Measurements from ENCODE around the gene PIK3C3. TPM values are rescaled to one million over a fixed set of nuclear protein-coding genes. Genes with fewer than 3 reads are reported as not detected.
"Not testable (repeated sequence)": the region's sequence is repeated elsewhere in the genome, so short reads cannot be mapped to it uniquely, and the experiment has no call there.

PIK3C3 gene
- total RNA-seq, 2 donors from 2014 or later, result 56.3 to 74.4 TPM

DNA sequence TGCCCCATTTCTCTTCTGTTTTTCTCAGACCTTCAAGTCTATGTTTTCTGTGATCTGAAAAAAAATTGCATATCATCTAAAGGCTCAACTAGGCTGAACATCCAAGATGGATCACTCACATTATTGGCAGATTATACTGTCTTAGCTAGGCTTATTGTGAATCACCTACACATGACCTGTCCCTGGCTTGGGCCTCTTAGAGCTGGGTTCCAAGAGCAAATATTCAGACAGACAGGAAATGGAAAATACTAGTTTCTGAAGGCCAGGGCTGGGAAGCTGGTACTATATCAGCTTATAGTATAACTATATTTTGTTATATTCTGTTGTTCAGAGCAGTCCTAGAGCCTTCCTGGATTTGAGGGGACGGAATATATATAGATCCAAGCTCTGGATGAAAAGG is 90.3 kb downstream of the PIK3C3 start:
- Mint-ChIP-seq H3K27me3 (no peaks in the 10 kb centered on the region), H3K9me3 (no peaks in the 10 kb centered on the region), H3K4me3 (no peak overlapping the region), H3K4me1 (ENCODE audit: low read depth in 2 of 2) (peaks cover 5 to 6% of the 10 kb centered on the region in 2 donors), H3K36me3 (peaks cover 9% of the 10 kb centered on the region), H3K27ac (no peak overlapping the region)
- DNase-seq (ENCODE audit: low spot score), result no peak
- ATAC-seq, result no peak

DNA sequence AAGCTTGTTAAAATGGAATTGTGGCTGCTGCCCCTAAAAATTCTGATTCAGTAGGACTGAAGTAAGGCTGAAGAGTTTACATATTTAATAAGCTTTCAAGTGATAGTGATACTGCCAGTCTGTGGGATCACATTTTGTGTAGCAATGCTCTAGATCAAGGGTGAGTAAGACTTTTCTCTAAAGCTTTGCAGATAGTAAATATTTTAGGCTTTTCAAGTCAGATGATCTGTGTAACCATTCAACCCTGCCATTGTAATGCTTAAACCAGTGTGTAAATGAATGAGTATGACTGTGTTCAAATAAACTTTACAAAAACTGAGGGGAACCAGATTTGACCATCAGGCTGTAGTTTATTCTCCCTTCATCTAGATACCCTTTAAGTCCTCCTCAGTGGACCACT is 92.7 kb downstream of the PIK3C3 start:
- peaks cover 5 to 10% of the 10 kb centered on the region in 2 donors for H3K4me1 Mint-ChIP-seq (ENCODE audit: low read depth in 2 of 2)

DNA sequence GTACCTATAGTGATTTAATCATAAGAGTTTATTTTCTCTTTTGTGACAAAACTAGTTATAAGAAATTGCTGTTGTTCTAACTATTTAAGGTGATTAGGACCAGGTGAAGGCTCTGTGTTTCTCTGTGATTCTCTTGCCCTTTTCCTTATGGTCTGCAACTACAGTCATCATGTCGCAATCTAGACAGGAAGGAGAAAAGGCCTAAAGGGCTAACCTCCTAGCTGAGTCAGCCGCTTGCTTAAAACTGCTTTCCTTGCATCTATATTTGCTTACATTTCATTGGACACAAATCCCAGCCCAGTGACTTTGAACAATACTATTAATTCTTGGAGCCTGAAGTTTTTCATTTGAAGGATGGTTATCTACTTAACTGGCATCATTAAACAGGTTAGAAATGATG is 93.1 kb downstream of the PIK3C3 start:
- ATAC-seq (peak in 1 of 2 donors; percentile 46), DNase-seq (ENCODE audit: low spot score) (no peak)
- H3K4me3 Mint-ChIP-seq, result no peak overlapping the region
- H3K27me3 Mint-ChIP-seq, result no peaks in the 10 kb centered on the region
- H3K36me3 Mint-ChIP-seq, result peaks cover 12% of the 10 kb centered on the region
- H3K4me1 Mint-ChIP-seq (ENCODE audit: low read depth in 2 of 2), result peaks cover 5 to 10% of the 10 kb centered on the region in 2 donors
- no peaks in the 10 kb centered on the region for H3K9me3 Mint-ChIP-seq
- peak overlapping the region in 1 of 2 donors; percentile 37 for H3K27ac Mint-ChIP-seq

More for the DNA sequence above, 92.7 kb downstream of the PIK3C3 start:
- H3K36me3 Mint-ChIP-seq, result peaks cover 12% of the 10 kb centered on the region
- DNase-seq (ENCODE audit: low spot score) (no peak), ATAC-seq (no peak)
- H3K27ac Mint-ChIP-seq, result peak overlapping the region in 1 of 2 donors; percentile 37
- H3K9me3 Mint-ChIP-seq, result no peaks in the 10 kb centered on the region
- no peaks in the 10 kb centered on the region for H3K27me3 Mint-ChIP-seq
- no peak overlapping the region for H3K4me3 Mint-ChIP-seq

DNA sequence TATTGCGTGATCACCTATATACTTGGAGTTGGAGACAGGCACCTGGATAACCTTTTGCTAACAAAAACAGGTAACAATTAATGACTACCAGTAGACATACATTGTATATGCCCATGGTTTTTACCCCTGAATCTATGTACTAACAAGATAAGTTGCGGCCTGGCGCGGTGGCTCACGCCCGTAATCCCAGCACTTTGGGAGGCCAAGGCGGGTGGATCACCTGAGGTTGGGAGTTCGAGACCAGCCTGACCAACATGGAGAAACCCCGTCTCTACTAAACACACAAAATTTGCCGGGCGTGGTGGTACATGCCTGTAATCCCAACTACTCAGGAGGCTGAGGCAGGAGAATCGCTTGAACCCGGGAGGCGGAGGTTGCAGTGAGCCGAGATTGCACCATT is 94.5 kb downstream of the PIK3C3 start:
- DNase-seq (ENCODE audit: low spot score); H3K4me3 Mint-ChIP-seq: not testable (repeated sequence)
- H3K36me3 Mint-ChIP-seq, result peaks cover 12% of the 10 kb centered on the region

DNA sequence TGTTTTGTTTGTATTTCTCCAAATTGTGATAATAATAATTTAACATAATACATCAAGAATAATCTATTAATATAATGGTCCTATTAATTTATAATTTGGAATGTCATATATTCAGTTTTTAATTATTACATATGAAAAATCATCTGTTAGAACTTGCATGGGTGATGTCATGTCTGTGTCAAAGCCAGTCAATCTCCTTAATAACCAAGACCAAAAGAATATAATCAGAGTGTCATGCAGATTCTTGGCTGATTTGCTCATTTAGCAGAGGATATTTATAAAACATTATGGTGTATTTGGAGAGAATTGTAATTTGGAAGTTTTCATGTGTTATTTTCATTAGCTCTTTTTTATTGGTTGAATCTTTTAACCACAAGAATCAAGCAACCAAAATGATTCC is 96.4 kb downstream of the PIK3C3 start:
- H3K27ac Mint-ChIP-seq, result no peak overlapping the region
- ATAC-seq, result no peak

More for the DNA sequence above, 94.5 kb downstream of the PIK3C3 start:
- H3K27ac Mint-ChIP-seq; H3K9me3 Mint-ChIP-seq; H3K27me3 Mint-ChIP-seq; H3K4me1 Mint-ChIP-seq (ENCODE audit: low read depth in 2 of 2); ATAC-seq: not testable (repeated sequence)

DNA sequence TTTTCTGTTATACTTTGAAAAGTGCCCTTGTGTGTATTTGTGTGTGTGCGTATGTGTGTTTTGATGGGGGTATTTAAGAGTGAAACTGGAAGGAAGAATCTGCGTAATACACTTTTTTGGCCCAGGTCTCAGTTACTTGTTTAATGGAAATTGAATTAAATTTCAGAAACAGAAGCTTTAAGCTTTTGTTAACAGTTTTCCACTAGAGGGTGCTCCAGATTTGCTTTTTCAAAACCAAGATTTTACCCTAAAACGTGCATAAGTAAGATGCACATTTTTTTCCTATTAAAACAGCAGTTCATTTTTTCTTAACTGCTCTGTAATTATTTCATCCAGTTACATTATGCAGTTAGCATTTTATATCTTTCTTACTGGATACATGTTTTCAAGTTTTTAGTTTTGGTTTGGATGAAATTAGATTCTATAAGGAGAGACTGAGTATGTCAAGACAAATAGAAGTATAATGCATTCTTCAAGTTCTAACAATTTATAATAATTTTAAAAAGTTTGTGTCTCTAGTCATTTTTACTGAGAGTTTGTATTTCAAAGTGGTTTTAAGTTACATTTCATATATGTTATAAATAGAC is 97.2 kb downstream of the PIK3C3 start:
- Mint-ChIP-seq H3K4me1 (ENCODE audit: low read depth in 2 of 2) (peaks cover 5 to 10% of the 10 kb centered on the region in 2 donors), H3K4me3 (no peak overlapping the region), H3K36me3 (peaks cover 7% of the 10 kb centered on the region), H3K9me3 (no peaks in the 10 kb centered on the region), H3K27ac (no peak overlapping the region), H3K27me3 (no peaks in the 10 kb centered on the region)
- DNase-seq (ENCODE audit: low spot score) (no peak), ATAC-seq (no peak)

More for the DNA sequence above, 96.4 kb downstream of the PIK3C3 start:
- Mint-ChIP-seq H3K36me3 (peaks cover 7% of the 10 kb centered on the region), H3K4me3 (no peak overlapping the region), H3K4me1 (ENCODE audit: low read depth in 2 of 2) (peaks cover 5 to 10% of the 10 kb centered on the region in 2 donors), H3K27me3 (no peaks in the 10 kb centered on the region), H3K9me3 (no peaks in the 10 kb centered on the region)
- DNase-seq (ENCODE audit: low spot score), result no peak

DNA sequence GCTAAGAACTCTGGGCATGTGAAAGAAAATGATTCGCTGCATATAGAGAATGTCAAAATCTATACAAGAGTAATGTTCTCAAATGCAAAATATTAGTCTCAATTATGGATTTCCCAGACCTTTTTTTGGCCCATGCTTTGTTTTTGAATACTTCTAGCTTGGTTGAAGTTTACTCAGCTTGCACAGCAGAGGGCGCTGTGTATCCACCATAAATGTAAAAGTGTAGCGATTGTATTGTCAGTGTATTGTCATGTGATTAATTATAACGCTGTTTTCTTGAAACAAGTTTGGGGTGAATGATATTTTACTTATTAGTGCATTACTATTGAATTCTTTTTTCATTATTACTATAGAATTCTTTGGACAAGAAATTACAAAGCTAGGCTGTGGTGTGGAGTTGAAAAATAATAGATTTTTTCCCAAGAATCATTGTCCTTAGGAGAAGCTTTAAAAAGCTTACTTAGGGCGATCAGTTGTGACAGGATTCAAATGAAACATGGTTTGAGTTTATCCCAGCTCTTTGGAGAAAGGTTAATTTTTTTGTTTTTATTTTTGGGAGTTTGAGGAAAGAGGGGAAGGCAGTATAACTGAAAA is 98.3 kb downstream of the PIK3C3 start:
- Mint-ChIP-seq H3K4me1 (ENCODE audit: low read depth in 2 of 2) (peaks cover under 1 to 4% of the 10 kb centered on the region in 2 donors), H3K27ac (peak overlapping the region; percentile 18 to 60), H3K36me3 (peaks cover 7% of the 10 kb centered on the region), H3K9me3 (no peaks in the 10 kb centered on the region), H3K27me3 (no peaks in the 10 kb centered on the region), H3K4me3 (no peak overlapping the region)
- DNase-seq (ENCODE audit: low spot score) (peak; percentile 72), ATAC-seq (peak in 1 of 2 donors; percentile 70)

DNA sequence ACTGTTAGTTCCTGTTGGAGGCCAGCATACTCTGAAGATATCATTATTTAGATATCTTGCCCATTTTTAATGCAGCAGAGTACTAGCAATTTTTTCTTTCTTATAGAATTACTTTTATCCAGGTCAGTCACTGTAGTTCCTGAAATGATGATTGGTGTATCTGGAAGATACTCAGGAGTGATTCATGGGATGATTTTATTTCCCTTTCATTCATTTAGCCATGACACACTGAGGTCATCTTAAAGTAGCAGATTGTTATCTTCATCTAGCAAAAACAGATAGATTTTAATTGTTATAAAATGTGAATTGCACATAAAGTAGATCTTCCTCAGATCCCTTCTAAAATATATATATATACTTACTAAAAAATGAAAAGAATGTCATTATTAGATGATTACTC is 109.1 kb downstream of the PIK3C3 start:
- peaks cover 12% of the 10 kb centered on the region for H3K36me3 Mint-ChIP-seq
- no peak for ATAC-seq

DNA sequence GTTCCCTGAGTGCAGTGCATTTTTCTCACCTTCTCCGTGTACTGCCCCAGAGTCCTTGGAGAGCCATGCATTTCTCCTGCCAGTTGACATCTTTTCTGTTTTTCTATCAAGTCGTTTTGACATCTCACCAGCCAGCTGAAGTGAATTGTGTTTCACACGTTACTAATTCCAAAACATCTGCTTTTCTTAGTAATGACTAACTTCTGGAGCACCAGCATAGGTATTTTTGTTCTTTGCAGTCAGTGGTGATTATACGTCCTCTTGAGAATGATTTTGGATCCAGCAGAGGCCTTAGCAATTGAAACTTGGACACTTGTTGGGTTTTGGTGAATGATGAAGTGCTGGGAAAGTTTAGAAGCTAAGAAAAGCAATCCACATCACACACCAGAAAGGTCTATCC is 112.5 kb downstream of the PIK3C3 start:
- Mint-ChIP-seq H3K9me3 (no peaks in the 10 kb centered on the region), H3K36me3 (peaks cover 18% of the 10 kb centered on the region), H3K4me3 (no peak overlapping the region), H3K4me1 (ENCODE audit: low read depth in 2 of 2) (no peaks in the 10 kb centered on the region), H3K27ac (no peak overlapping the region), H3K27me3 (no peaks in the 10 kb centered on the region)
- DNase-seq (ENCODE audit: low spot score), result no peak
- ATAC-seq, result peak in 1 of 2 donors; percentile 58

More for the DNA sequence above, 109.1 kb downstream of the PIK3C3 start:
- Mint-ChIP-seq H3K27me3 (no peaks in the 10 kb centered on the region), H3K4me1 (ENCODE audit: low read depth in 2 of 2) (no peaks in the 10 kb centered on the region), H3K9me3 (no peaks in the 10 kb centered on the region), H3K27ac (no peak overlapping the region), H3K4me3 (no peak overlapping the region)
- no peak for DNase-seq (ENCODE audit: low spot score)

DNA sequence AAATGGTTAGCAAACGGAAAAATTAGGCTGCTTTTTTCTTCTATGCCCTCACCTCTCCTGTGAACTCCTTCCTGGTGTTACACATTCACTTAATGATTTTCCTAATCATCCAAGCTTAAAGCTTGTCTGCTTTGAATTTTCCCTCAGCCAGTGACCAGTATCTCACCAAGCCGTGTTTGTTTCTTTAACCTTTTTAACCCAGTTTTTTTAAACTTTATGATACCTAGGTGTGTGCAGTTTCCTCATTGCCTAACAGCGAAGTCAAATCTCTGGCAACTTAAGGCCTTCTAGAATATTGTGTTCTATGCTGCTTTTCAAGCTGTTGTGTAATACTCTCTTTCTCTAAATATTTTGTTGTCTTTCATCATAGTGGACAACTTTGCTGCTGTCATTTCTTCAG is 113.0 kb downstream of the PIK3C3 start:
- no peak for DNase-seq (ENCODE audit: low spot score)
- no peak for ATAC-seq
- no peak overlapping the region for H3K4me3 Mint-ChIP-seq
- no peaks in the 10 kb centered on the region for H3K27me3 Mint-ChIP-seq
- H3K9me3 Mint-ChIP-seq, result no peaks in the 10 kb centered on the region
- H3K27ac Mint-ChIP-seq, result no peak overlapping the region
- peaks cover 18% of the 10 kb centered on the region for H3K36me3 Mint-ChIP-seq
- no peaks in the 10 kb centered on the region for H3K4me1 Mint-ChIP-seq (ENCODE audit: low read depth in 2 of 2)

DNA sequence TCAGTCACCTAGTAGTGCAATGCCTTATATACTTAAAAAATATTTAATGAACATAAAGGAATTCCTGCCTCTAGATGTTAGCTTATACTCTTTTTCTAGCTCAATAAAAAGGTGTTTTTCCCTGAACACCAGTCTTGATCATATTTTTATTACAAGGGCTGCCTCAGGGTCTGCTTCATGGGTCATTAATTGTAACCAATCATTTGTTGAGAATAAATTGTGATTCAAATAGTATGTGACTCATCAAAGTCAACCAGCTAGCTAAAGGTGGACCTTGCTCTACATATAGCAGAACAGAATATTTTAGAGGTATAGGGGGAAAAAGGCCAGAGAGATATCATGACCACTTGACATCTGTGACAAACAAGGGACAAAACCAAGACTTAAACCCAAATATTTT is 114.0 kb downstream of the PIK3C3 start:
- Mint-ChIP-seq H3K9me3 (no peaks in the 10 kb centered on the region), H3K4me1 (ENCODE audit: low read depth in 2 of 2) (no peaks in the 10 kb centered on the region), H3K27me3 (no peaks in the 10 kb centered on the region), H3K4me3 (no peak overlapping the region), H3K36me3 (peaks cover 23% of the 10 kb centered on the region), H3K27ac (no peak overlapping the region)
- no peak for ATAC-seq
- DNase-seq (ENCODE audit: low spot score), result no peak

DNA sequence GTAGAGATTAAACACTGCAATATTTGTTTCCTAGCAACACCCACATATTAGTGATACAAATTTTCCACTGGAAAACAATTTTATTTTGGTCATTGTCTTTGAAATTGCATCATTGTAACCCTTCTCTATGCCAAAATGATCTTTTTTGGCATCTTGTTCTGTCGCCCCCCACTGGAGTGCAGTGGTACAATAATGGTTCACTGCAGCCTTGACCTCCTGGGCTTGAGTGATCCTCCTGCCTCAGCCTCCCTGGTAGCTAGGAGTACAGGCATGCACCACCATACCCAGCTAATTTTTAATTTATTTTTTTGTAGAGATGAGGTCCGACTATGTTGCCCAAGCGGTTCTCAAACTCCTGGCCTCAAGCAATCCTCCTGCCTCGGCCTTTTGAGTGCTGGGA is 117.4 kb downstream of the PIK3C3 start:
- H3K27ac Mint-ChIP-seq, result no peak overlapping the region
- no peaks in the 10 kb centered on the region for H3K27me3 Mint-ChIP-seq
- ATAC-seq (no peak), DNase-seq (ENCODE audit: low spot score) (no peak)
- peaks cover 4% of the 10 kb centered on the region in 2 donors for H3K4me1 Mint-ChIP-seq (ENCODE audit: low read depth in 2 of 2)
- no peaks in the 10 kb centered on the region for H3K9me3 Mint-ChIP-seq
- peaks cover 29% of the 10 kb centered on the region for H3K36me3 Mint-ChIP-seq
- H3K4me3 Mint-ChIP-seq, result no peak overlapping the region

DNA sequence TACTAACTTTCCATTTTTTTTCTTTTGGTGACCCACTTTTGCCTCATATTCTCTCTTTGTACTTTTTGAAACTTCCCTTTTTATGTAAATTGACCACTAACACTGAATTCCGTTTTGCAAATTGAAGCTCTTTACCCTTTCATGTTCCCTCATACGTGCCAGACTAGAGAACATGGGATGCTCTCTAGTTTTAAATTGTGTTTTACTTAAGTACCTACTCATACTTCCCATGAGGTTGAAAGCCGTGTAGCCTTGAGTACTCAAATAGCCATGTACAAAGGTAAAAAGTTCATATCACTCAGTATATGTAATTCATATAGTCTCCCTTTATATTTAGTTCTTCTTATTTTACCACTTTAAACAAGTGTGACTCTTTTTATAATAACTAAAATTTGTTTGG is 119.7 kb downstream of the PIK3C3 start:
- Mint-ChIP-seq H3K27ac (no peak overlapping the region), H3K36me3 (peaks cover 30% of the 10 kb centered on the region), H3K27me3 (no peaks in the 10 kb centered on the region), H3K4me3 (no peak overlapping the region), H3K4me1 (ENCODE audit: low read depth in 2 of 2) (peaks cover 4 to 10% of the 10 kb centered on the region in 2 donors), H3K9me3 (no peaks in the 10 kb centered on the region)
- ATAC-seq (no peak), DNase-seq (ENCODE audit: low spot score) (no peak)

DNA sequence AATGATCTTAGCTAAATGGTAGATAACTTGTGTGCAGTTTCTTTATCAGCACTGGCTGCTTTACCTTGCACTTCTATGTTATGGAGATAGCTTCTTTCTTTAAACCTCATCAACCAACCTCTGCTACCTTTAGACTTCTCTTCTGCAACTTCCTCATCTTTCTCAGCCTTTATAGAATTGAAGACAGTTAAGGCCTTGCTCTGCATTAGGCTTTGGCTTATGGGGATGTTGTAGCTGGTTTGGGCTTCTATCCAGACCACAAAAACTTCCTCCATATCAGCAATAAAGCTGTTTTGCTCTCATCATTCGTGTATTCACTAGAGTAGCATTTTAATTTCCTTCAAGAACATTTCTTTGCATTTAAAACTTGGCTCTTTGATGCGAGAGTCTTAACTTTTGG is 123.7 kb downstream of the PIK3C3 start:
- ATAC-seq (no peak), DNase-seq (ENCODE audit: low spot score) (no peak)
- Mint-ChIP-seq H3K4me1 (ENCODE audit: low read depth in 2 of 2) (peaks cover 4 to 24% of the 10 kb centered on the region in 2 donors), H3K36me3 (peaks cover 47% of the 10 kb centered on the region), H3K4me3 (no peak overlapping the region), H3K27ac (no peak overlapping the region), H3K27me3 (no peaks in the 10 kb centered on the region), H3K9me3 (no peaks in the 10 kb centered on the region)
